T-helper 2 cell treated with Interferon-gamma antibody and Interleukin-4, amounts not matched to agents 5 μg/mL and 100 μg/mL, for 36 hours (primary cell): Measurements from ENCODE around the gene WNT4.
A peak's percentile ranks its signal among the peaks of the same experiment; 100 is the strongest.

Experiments used
- DNase-seq: peaks from one replicate; pipeline ENCODE4 v3.0.0; 2021; ENCODE audit warnings: low spot score
- H3K27ac Mint-ChIP-seq: one replicate; pipeline ENCODE4 v1.8.0; 2021; ENCODE audit warnings: mild to moderate bottlenecking, mixed read lengths
- H3K27me3 Mint-ChIP-seq: one replicate; pipeline ENCODE4 v1.8.0; 2021; ENCODE audit warnings: low read depth, mixed read lengths
- H3K36me3 Mint-ChIP-seq: one replicate; pipeline ENCODE4 v1.8.0; 2021; ENCODE audit warnings: low read depth, mixed read lengths
- H3K4me1 Mint-ChIP-seq: one replicate; pipeline ENCODE4 v1.8.0; 2021; ENCODE audit warnings: low read depth, mixed read lengths
- H3K4me3 Mint-ChIP-seq: one replicate; pipeline ENCODE4 v1.8.0; 2022; ENCODE audit warnings: mild to moderate bottlenecking, moderate library complexity, mixed read lengths
- H3K9me3 Mint-ChIP-seq: one replicate; pipeline ENCODE4 v1.8.0; 2021; ENCODE audit warnings: mixed read lengths

The WNT4 gene

DNA sequence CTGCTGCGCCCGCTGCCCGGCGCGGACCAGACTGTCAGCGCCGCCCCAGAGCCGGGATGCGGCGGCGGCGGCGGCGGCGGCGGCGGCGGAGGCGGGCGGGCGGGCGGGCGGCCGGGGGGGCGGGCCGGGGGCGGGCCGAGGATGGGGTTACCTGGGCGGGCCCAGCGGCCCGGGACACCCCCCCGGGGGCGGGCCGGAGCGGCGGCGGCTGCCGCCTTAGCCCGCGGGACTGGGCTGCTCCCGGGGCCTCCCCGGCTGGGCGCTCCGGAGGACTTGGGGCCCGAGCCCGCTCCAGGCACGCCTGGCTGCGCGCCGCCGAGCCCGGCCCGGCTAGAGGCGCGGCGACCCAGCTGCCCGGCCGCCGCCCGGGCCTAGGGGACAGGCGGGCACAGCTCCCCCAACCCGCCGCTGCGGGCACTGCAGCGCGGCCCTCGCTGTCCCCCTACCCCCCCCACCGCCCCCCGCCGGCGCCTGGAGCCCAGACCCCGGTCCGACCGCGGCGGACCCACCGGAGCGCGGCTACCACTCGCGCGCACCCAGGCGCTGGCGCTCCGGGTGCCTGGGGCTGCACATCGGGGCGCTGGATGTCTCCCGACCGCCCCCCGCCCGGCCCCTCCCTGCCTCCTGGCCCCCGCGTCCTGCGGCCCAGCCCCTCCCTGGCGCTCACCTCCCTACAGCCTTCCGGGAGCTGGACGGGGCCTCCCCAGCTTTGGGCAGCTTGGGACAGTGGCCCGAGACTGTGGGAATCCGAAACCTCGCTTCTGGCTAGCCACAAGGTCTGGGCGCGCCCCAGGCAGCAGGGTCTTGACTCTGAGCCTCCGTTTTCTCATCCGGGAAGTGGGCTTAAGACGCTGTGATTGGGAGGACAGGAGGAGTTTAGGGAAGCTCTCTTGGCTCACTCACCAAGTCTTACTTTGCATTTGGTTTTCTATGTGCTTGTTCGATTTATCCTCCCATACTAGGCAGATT, at the start of gene WNT4:
Gene WNT4 (minus strand): TSS at position 33 of the 969 bp plus-strand sequence. CDS start 175 bp downstream, outside the sequence.
- Mint-ChIP-seq H3K4me3 (peak within 1 kb of the TSS; percentile 67), H3K27me3 (peaks cover 57% of the 10 kb centered on the region)

DNA sequence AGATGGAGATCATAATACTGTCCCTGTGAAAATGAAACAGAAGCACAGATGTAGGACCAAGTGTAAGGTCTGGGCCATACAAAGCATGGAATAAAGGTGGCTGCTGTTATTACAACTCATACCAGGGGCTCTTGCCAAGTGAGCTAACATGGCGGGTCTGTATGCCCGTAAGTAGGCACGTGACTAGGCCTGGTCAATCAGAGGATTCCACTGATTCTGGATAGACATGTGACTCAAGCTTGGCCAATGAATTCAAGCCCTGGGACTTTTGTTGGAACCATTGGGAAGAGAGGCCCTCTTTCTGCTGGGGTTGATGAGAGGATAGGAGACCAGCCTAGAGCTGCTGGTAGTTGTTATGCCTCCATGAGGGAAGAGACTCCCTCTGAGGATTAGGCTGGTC, 47.8 kb upstream of the WNT4 start:
- no peak overlapping the region for H3K27ac Mint-ChIP-seq
- no peaks in the 10 kb centered on the region for H3K9me3 Mint-ChIP-seq
- DNase-seq: no peak
- H3K27me3 Mint-ChIP-seq: peaks cover 2% of the 10 kb centered on the region
- no peaks in the 10 kb centered on the region for H3K4me1 Mint-ChIP-seq
- H3K4me3 Mint-ChIP-seq: no peak overlapping the region
- H3K36me3 Mint-ChIP-seq: no peaks in the 10 kb centered on the region

More for the DNA sequence above, at the start of gene WNT4:
- Mint-ChIP-seq H3K27ac (no peak within 1 kb of the TSS), H3K9me3 (no peaks in the 10 kb centered on the region), H3K4me1 (peaks cover 1% of the 10 kb centered on the region), H3K36me3 (no peaks in the 10 kb centered on the region)
- DNase-seq: no peak

DNA sequence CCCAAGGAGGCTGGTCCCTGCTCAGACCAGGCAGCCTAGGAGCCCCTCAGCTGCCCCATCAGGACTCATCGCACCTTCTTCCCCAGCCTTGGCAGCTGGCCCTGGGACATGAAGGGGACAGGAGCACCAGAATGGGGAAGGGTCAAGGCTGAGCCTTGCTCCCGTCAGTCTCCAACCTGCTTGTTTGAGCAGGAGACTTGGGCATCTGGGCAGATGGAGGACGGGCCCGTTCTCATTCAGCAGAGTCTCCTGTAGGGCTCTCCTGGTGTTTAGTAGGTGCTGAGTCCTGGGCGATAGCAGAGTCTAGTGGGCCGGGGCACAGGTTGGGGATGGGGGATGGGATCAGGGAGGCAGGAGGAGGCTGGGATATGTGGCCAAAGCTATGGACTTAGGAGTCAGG, 47.4 kb upstream of the WNT4 start:
- no peaks in the 10 kb centered on the region for H3K36me3 Mint-ChIP-seq
- H3K27ac Mint-ChIP-seq: no peak overlapping the region
- H3K27me3 Mint-ChIP-seq: peaks cover 4% of the 10 kb centered on the region
- no peak overlapping the region for H3K4me3 Mint-ChIP-seq
- no peaks in the 10 kb centered on the region for H3K4me1 Mint-ChIP-seq
- H3K9me3 Mint-ChIP-seq: no peaks in the 10 kb centered on the region
- DNase-seq: no peak

DNA sequence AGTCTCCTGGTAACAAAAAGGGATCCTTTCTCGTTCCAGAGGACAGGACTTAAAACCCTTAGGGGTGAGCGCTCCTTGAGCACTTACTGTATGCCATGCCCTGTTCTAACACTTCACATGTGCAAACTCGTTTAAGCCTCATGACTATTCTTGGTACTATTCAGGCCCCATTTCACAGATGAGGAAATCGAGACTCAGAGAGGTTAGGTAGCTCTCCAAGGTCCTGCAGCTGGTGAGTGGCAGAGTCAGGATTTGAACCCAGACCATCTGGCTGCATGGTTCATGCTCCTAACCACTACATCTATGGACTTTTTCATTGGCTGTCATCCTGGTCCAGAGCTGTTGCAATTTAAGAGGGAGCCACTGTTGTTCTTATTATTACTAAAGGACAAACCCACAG, 46.7 kb upstream of the WNT4 start:
- H3K9me3 Mint-ChIP-seq: no peaks in the 10 kb centered on the region
- no peaks in the 10 kb centered on the region for H3K36me3 Mint-ChIP-seq
- no peak overlapping the region for H3K4me3 Mint-ChIP-seq
- no peak overlapping the region for H3K27ac Mint-ChIP-seq
- H3K27me3 Mint-ChIP-seq: peaks cover 4% of the 10 kb centered on the region
- no peaks in the 10 kb centered on the region for H3K4me1 Mint-ChIP-seq
- no peak for DNase-seq

DNA sequence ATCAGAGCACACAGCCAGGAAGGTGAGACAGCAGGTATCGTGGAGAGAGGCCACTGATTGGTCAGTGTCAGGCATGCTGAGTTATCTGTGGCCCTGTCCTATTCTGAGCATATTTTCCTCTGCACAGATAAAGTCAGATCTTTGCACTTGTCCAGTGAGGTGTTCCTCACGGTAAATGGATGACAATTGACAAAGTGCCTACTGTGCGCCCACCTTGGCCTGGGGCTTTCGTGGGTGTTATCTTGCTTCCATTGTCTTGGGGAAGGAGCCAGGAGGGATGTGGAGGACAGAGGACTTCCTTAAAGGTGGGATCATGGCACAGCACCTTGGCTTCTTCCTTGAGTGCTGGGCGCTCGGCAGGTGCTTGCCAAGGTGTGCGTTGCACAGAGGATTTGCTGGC, 46.0 kb upstream of the WNT4 start:
- H3K27ac Mint-ChIP-seq: no peak overlapping the region
- H3K9me3 Mint-ChIP-seq: no peaks in the 10 kb centered on the region
- no peak for DNase-seq
- H3K4me1 Mint-ChIP-seq: no peaks in the 10 kb centered on the region
- H3K4me3 Mint-ChIP-seq: no peak overlapping the region
- H3K27me3 Mint-ChIP-seq: peaks cover 7% of the 10 kb centered on the region
- H3K36me3 Mint-ChIP-seq: no peaks in the 10 kb centered on the region

DNA sequence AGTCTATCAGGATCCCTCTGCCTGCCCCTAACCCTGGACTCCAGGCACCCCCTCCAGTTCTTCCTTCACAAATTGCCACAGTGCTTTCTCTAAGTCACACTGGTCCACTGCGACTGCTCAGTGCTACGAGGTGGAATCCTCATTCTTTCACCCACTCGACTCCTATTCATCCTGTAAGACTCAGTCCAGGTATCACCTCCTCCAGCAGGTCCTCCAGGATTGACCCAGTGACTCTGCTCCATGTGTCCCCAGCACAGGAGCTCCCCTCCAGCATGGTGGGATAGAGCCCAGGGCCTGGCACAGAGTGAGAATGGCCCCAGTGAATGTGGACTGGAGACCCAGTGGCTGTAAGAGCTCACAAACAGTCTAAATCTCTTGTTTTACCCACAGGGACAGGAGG, 45.5 kb upstream of the WNT4 start:
- no peaks in the 10 kb centered on the region for H3K4me1 Mint-ChIP-seq
- H3K27me3 Mint-ChIP-seq: peaks cover 7% of the 10 kb centered on the region
- no peak for DNase-seq
- H3K27ac Mint-ChIP-seq: no peak overlapping the region
- no peaks in the 10 kb centered on the region for H3K36me3 Mint-ChIP-seq
- no peak overlapping the region for H3K4me3 Mint-ChIP-seq
- H3K9me3 Mint-ChIP-seq: no peaks in the 10 kb centered on the region

DNA sequence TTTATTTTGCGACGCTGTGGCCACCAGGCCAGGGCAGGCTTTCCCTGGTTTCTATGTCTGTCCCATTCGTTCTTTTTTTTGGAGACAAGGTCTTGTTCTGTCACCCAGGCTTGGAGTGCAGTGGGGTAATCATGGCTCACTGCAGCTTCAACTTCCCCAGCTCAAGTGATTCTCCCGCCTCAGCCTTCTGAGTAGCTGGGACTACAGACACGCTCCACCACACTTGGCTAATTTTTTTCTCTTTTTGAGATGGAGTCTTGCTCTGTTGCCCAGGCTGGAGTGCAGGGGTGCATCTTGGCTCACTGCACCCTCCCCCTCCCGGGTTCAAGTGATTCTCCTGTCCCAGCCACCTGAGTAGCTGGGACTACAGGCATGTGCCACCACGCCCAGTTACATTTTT, 43.4 kb upstream of the WNT4 start:
- Mint-ChIP-seq H3K9me3 (no peaks in the 10 kb centered on the region), H3K4me1 (no peaks in the 10 kb centered on the region), H3K27me3 (peaks cover 12% of the 10 kb centered on the region), H3K36me3 (no peaks in the 10 kb centered on the region), H3K27ac (no peak overlapping the region), H3K4me3 (no peak overlapping the region)
- no peak for DNase-seq

DNA sequence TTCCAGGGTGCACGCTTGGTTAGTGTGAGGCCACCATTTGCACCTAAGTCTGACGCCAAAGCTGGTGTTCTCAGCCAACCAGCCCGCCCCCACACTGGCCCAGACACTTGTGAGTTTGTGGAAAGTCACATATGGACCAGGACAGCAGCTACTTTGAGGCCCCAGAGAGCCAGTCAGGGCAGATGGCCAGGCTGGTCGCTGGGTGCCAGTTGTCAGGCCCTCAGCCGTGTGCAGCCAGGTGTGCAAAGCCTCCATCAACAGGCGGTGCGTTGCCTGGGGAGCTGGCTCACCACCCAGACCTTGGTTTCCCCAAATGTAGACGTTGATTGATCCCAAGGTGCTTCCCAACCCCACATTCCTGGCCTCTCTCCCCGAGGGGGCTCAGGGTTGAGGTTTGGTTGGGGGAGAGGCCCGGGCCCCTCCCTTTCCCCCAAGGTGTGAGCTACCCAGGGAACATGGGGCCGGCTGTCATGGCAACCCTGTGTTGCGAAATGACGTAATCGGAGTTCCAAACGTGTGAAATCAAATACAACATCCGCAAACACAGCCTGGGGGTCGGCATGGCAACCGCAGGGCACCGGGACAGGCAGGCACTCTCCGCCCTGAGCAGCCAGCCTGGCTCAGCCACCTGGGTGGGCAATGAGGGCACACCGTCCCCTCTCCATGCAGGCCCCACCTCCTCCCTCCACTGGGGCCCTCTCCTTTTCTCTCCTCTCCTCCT, 42.2 kb upstream of the WNT4 start:
- H3K36me3 Mint-ChIP-seq: no peaks in the 10 kb centered on the region
- H3K27ac Mint-ChIP-seq: no peak overlapping the region
- peaks cover 14% of the 10 kb centered on the region for H3K27me3 Mint-ChIP-seq
- no peaks in the 10 kb centered on the region for H3K9me3 Mint-ChIP-seq
- no peaks in the 10 kb centered on the region for H3K4me1 Mint-ChIP-seq
- DNase-seq: no peak
- no peak overlapping the region for H3K4me3 Mint-ChIP-seq

DNA sequence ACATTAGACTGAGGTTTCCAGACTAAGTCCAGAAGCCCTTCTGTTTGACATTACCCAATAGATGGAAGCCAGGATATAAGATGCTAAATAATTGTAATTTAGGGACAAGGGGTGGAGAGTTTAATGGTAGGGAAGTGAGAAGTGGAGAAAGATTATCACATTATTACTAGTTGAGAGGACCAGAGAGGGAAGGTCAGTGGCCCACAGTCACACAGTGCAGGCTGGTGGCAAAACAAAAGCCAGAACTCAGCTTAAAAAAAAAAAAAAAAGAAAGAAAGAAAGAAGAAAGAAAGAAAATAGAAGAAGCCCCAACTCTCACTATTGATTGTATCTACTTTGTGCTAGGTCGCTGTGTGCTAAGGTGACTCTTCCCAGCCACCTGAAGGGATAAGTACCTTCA, 41.6 kb upstream of the WNT4 start:
- Mint-ChIP-seq H3K36me3 (no peaks in the 10 kb centered on the region), H3K27ac (no peak overlapping the region), H3K4me3 (no peak overlapping the region), H3K9me3 (no peaks in the 10 kb centered on the region), H3K4me1 (no peaks in the 10 kb centered on the region), H3K27me3 (peaks cover 14% of the 10 kb centered on the region)
- no peak for DNase-seq

DNA sequence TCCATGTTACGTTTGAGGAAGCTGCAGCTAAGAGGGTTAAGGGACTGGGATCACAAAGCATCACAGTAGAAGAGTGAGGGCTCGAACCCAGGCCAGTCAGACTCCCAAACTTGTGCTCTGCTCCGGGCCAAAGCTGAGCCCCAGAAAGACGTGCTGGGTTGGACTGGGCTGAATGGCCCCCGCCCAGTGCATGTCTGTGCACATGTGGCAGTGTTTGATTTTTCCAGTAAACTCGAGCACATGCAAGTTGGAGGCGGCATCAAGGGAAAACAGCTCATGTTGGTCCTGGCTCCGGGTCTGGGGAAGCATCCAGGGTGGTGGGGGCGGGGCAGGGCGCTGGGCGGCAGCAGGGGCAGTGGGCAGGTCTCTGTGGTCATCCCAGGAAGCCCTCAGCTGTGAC, 39.8 kb upstream of the WNT4 start:
- no peak for DNase-seq
- H3K4me1 Mint-ChIP-seq: no peaks in the 10 kb centered on the region

DNA sequence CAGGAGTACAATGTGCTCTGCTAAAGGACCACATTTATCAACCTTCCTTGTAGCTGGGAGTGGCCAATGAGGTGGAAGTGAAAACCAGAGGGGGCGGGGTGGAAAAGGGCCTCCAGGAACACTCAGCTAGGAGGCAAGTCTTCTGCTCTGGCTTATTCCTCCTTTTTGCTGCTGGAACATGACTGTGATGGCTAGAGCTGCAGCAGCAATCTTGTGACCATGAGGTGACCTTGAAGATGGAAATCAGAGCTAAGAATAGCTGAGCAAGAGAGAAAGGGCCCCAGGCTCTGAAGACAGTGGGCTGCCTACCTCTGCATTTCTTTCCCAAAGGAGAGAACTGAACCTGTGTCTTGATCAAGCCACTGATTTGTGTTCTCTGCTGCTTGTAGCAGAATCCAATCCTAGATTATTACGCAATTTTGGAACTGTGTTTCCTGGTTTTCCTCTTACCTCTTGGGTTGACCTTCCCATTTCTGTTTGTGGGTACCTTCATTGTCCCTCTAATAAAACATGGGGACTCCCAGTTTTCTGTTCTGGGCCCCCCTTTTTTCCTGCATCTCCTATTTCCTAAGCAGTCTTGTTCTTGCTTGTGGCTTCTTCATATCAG, 36.4 kb upstream of the WNT4 start:
- no peaks in the 10 kb centered on the region for H3K9me3 Mint-ChIP-seq
- H3K27me3 Mint-ChIP-seq: peaks cover 9% of the 10 kb centered on the region
- H3K36me3 Mint-ChIP-seq: no peaks in the 10 kb centered on the region
- no peak overlapping the region for H3K27ac Mint-ChIP-seq
- DNase-seq: no peak
- H3K4me3 Mint-ChIP-seq: no peak overlapping the region
- H3K4me1 Mint-ChIP-seq: peaks cover 1% of the 10 kb centered on the region

More for the DNA sequence above, 39.8 kb upstream of the WNT4 start:
- H3K4me3 Mint-ChIP-seq: no peak overlapping the region
- no peak overlapping the region for H3K27ac Mint-ChIP-seq
- peaks cover 12% of the 10 kb centered on the region for H3K27me3 Mint-ChIP-seq
- no peaks in the 10 kb centered on the region for H3K9me3 Mint-ChIP-seq
- no peaks in the 10 kb centered on the region for H3K36me3 Mint-ChIP-seq

DNA sequence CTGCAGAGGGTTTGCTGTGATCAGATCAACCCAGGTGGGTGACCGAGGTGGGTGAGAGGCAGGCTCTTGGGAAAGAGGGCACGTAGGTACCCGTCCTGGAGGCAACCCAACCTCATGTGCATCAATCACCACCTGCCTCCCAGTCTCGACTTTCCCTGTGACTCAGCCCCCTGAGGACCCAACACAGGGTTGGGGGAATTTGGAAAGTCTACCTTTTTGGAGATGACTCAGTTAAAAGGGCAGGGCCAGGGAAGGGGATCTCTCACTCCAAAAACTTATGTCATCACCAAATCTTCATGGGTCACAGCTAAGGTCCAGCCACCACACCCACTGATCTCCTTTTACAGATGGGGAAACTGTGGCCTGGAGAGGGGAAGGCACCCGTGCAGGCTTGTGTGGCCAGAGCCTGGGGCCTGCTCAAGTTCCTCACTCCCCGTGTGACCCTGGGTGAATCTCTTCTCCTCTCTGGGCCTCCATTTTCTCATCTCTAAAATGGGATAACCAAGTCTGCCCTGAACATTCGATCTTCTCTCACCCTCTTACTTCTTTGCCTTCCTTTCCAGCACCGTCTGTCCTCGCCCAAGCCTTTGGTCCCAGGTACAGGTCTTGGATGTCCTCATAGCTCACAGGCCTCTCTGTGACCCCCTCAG, 34.6 kb upstream of the WNT4 start:
- no peak overlapping the region for H3K27ac Mint-ChIP-seq
- no peak for DNase-seq
- no peaks in the 10 kb centered on the region for H3K36me3 Mint-ChIP-seq
- H3K4me1 Mint-ChIP-seq: peaks cover 1% of the 10 kb centered on the region
- H3K4me3 Mint-ChIP-seq: no peak overlapping the region
- no peaks in the 10 kb centered on the region for H3K9me3 Mint-ChIP-seq
- H3K27me3 Mint-ChIP-seq: peaks cover 8% of the 10 kb centered on the region

DNA sequence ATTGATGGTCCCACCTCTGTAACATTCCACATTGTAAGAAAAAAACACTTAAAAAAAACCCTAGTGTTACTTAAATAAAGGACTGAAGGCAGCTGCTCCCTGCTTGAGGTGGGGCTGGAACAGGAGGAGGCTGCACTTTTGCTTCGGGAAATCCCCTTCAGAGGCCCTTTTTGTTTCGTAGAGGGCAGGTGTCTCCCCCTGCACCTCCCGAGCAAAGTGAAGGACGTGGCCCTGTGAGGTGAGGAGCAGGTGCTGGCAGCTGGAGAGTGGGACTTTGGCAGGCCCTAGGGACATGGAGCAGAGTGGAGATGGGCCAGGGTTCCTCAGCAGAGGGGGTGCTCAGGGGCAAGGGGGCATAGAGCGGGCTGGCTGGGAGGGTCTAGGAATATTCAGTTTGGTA, 33.4 kb upstream of the WNT4 start:
- Mint-ChIP-seq H3K4me3 (no peak overlapping the region), H3K9me3 (no peaks in the 10 kb centered on the region), H3K27me3 (peaks cover 4% of the 10 kb centered on the region), H3K27ac (no peak overlapping the region), H3K4me1 (peaks cover 1% of the 10 kb centered on the region), H3K36me3 (no peaks in the 10 kb centered on the region)
- no peak for DNase-seq
